Activated CD4-positive, alpha-beta memory T cell treated with anti-CD3 and anti-CD28 coated beads, Interleukin-2, amount 10 ng/mL, durations not matched to agents 7 days and 5 days (primary cell): ENCODE results near the gene YWHAQ. TPM values are rescaled to one million over a fixed set of nuclear protein-coding genes. Genes with fewer than 3 reads are reported as not detected.
"Not testable (repeated sequence)": the region's sequence is repeated elsewhere in the genome, so short reads cannot be mapped to it uniquely, and the experiment has no call there.

Source experiments
- CTCF ChIA-PET: fragments of 350-600 bp; sonication (Branson Sonifier 250); formaldehyde crosslinking; loops from one replicate; lab custom pipeline; 2021; ENCODE audit warnings: antibody characterized with exemption, inconsistent platforms; lab: Charles Lee
- POLR2A ChIA-PET: fragments of 350-600 bp; sonication (Branson Sonifier 250); formaldehyde crosslinking; loops from one replicate; lab custom pipeline; 2021; ENCODE audit warnings: antibody characterized with exemption; lab: Charles Lee
- DNase-seq: peaks from one replicate; pipeline ENCODE4 v3.0.0-alpha.2; 2020
- H3K27ac Mint-ChIP-seq: one replicate; pipeline ENCODE4 v1.8.0; 2021; ENCODE audit warnings: mild to moderate bottlenecking, mixed read lengths
- H3K27me3 Mint-ChIP-seq: one replicate; pipeline ENCODE4 v1.8.0; 2021; ENCODE audit warnings: mixed read lengths
- H3K36me3 Mint-ChIP-seq: one replicate; pipeline ENCODE4 v1.8.0; 2021; ENCODE audit warnings: low read depth, mixed read lengths
- H3K4me1 Mint-ChIP-seq: one replicate; pipeline ENCODE4 v1.8.0; 2021; ENCODE audit warnings: mixed read lengths
- H3K4me3 Mint-ChIP-seq: one replicate; pipeline ENCODE4 v1.8.0; 2021; ENCODE audit warnings: mild to moderate bottlenecking, mixed read lengths
- H3K9me3 Mint-ChIP-seq: one replicate; pipeline ENCODE4 v1.8.0; 2021; ENCODE audit warnings: mixed read lengths
- total RNA-seq, 2 experiments: library from RNA; stranded (reverse); gene quantifications; one replicate each; pipeline ENCODE4 v1.2.3, GENCODE V29; 2021

Gene YWHAQ
- total RNA-seq, 2 experiments from 2014 or later: 335 to 351 TPM

GRCh38 chr2:9627310-9627709, 3.5 kb downstream of the YWHAQ start:
- DNase-seq: peak; percentile 39
- Mint-ChIP-seq H3K27me3 (no peaks in the 10 kb centered on the region), H3K27ac (peak overlapping the region; percentile 88), H3K9me3 (no peaks in the 10 kb centered on the region), H3K36me3 (peaks cover 74% of the 10 kb centered on the region), H3K4me3 (peak overlapping the region; percentile 93), H3K4me1 (peaks cover 71% of the 10 kb centered on the region)
- ChIA-PET POLR2A (interaction anchor here (1.0 to 6.8 kb wide), 5 partner anchors 32 to 128 kb away, joined by 3 to 99 read pairs (median 6); no protein-coding TSS in a partner anchor), CTCF (interaction anchor here (0.8 to 1.5 kb wide), 2 partner anchors 143 to 172 kb away, joined by 3 read pairs; no protein-coding TSS in a partner anchor)

GRCh38 chr2:9623151-9623550, 7.6 kb downstream of the YWHAQ start:
- ChIA-PET CTCF (interaction anchor here (1.4 kb wide), 1 partner anchor 68 kb away, joined by 4 read pairs; the partner anchor contains the start of gene ADAM17), POLR2A (interaction anchor here (1.0 to 2.6 kb wide), 4 partner anchors 9 to 130 kb away, joined by 4 to 14 read pairs (median 4); no protein-coding TSS in a partner anchor)
- H3K4me3 Mint-ChIP-seq: no peak overlapping the region
- peaks cover 88% of the 10 kb centered on the region for H3K4me1 Mint-ChIP-seq
- H3K27me3 Mint-ChIP-seq: no peaks in the 10 kb centered on the region
- peaks cover 67% of the 10 kb centered on the region for H3K36me3 Mint-ChIP-seq
- no peak overlapping the region for H3K27ac Mint-ChIP-seq
- no peaks in the 10 kb centered on the region for H3K9me3 Mint-ChIP-seq
- no peak for DNase-seq

- DNase-seq, H3K9me3 Mint-ChIP-seq, CTCF ChIA-PET, H3K27ac Mint-ChIP-seq, H3K27me3 Mint-ChIP-seq, H3K4me3 Mint-ChIP-seq: not testable (repeated sequence)
- H3K36me3 Mint-ChIP-seq: peaks cover 64% of the 10 kb centered on the region
- POLR2A ChIA-PET: interaction anchor here (1.4 to 5.5 kb wide), 4 partner anchors 8 to 131 kb away, joined by 3 to 48 read pairs (median 7); partner anchors contain the start of gene YWHAQ
- peaks cover 84% of the 10 kb centered on the region for H3K4me1 Mint-ChIP-seq
Observed at GRCh38 chr2:9621655-9622054, 9.1 kb downstream of the YWHAQ start.

GRCh38 chr2:9618410-9618809, 12.4 kb downstream of the YWHAQ start:
- peak; percentile 52 for DNase-seq
- Mint-ChIP-seq H3K9me3 (no peaks in the 10 kb centered on the region), H3K4me3 (peak overlapping the region; percentile 50), H3K27me3 (no peaks in the 10 kb centered on the region), H3K27ac (peak overlapping the region; percentile 81), H3K36me3 (peaks cover 70% of the 10 kb centered on the region), H3K4me1 (peaks cover 89% of the 10 kb centered on the region)
- CTCF ChIA-PET: interaction anchor here (1.2 to 1.6 kb wide), 6 partner anchors 12 to 454 kb away, joined by 3 to 10 read pairs (median 4); partner anchors contain the start of gene YWHAQ
- POLR2A ChIA-PET: interaction anchor here (0.5 to 5.5 kb wide), 14 partner anchors 10 to 424 kb away, joined by 3 to 48 read pairs (median 8); partner anchors contain the start of genes ADAM17 and YWHAQ

- H3K36me3 Mint-ChIP-seq: peaks cover 70% of the 10 kb centered on the region
- POLR2A ChIA-PET: interaction anchor here (1.0 to 5.5 kb wide), 13 partner anchors 9 to 147 kb away, joined by 3 to 48 read pairs (median 7); partner anchors contain the start of genes ADAM17 and YWHAQ
- CTCF ChIA-PET: interaction anchor here (0.7 to 1.6 kb wide), 5 partner anchors 34 to 181 kb away, joined by 3 to 10 read pairs (median 4); no protein-coding TSS in a partner anchor
Observed at GRCh38 chr2:9617749-9618148, 13.0 kb downstream of the YWHAQ start.

GRCh38 chr2:9617296-9617695, 13.5 kb downstream of the YWHAQ start:
- Mint-ChIP-seq H3K36me3 (peaks cover 71% of the 10 kb centered on the region), H3K4me3 (no peak overlapping the region), H3K9me3 (no peaks in the 10 kb centered on the region), H3K4me1 (peaks cover 92% of the 10 kb centered on the region), H3K27ac (peak overlapping the region; percentile 37), H3K27me3 (no peaks in the 10 kb centered on the region)
- ChIA-PET POLR2A (interaction anchor here (1.0 to 5.5 kb wide), 11 partner anchors 9 to 136 kb away, joined by 3 to 48 read pairs (median 8); partner anchors contain the start of genes ADAM17 and YWHAQ), CTCF (interaction anchor here (0.7 to 1.6 kb wide), 4 partner anchors 34 to 182 kb away, joined by 3 to 5 read pairs (median 4); no protein-coding TSS in a partner anchor)
- DNase-seq: no peak

More at GRCh38 chr2:9617749-9618148, 13.0 kb downstream of the YWHAQ start:
- H3K4me1 Mint-ChIP-seq: peaks cover 90% of the 10 kb centered on the region
- no peaks in the 10 kb centered on the region for H3K27me3 Mint-ChIP-seq
- no peak for DNase-seq
- peak overlapping the region; percentile 56 for H3K27ac Mint-ChIP-seq
- no peaks in the 10 kb centered on the region for H3K9me3 Mint-ChIP-seq
- H3K4me3 Mint-ChIP-seq: no peak overlapping the region

- CTCF ChIA-PET: interaction anchor here (0.9 kb wide), 1 partner anchor 95 kb away, joined by 3 read pairs; no protein-coding TSS in a partner anchor
Observed at GRCh38 chr2:9614562-9614961, 16.2 kb downstream of the YWHAQ start.

GRCh38 chr2:9613291-9613690, 17.5 kb downstream of the YWHAQ start:
- no peak for DNase-seq
- peaks cover 89% of the 10 kb centered on the region for H3K4me1 Mint-ChIP-seq
- H3K27me3 Mint-ChIP-seq: no peaks in the 10 kb centered on the region
- peaks cover 73% of the 10 kb centered on the region for H3K36me3 Mint-ChIP-seq
- H3K4me3 Mint-ChIP-seq: no peak overlapping the region
- H3K27ac Mint-ChIP-seq: no peak overlapping the region
- no peaks in the 10 kb centered on the region for H3K9me3 Mint-ChIP-seq
- CTCF ChIA-PET: no interaction called here
- POLR2A ChIA-PET: interaction anchor here (1.1 to 2.0 kb wide), 3 partner anchors 17 to 58 kb away, joined by 3 to 4 read pairs (median 4); partner anchors contain the start of gene ADAM17

More at GRCh38 chr2:9614562-9614961, 16.2 kb downstream of the YWHAQ start:
- DNase-seq: no peak
- Mint-ChIP-seq H3K4me3 (no peak overlapping the region), H3K4me1 (peaks cover 90% of the 10 kb centered on the region), H3K9me3 (no peaks in the 10 kb centered on the region), H3K36me3 (peaks cover 72% of the 10 kb centered on the region), H3K27me3 (no peaks in the 10 kb centered on the region), H3K27ac (no peak overlapping the region)
- POLR2A ChIA-PET: interaction anchor here (1.0 to 2.0 kb wide), 5 partner anchors 9 to 60 kb away, joined by 3 to 6 read pairs (median 4); partner anchors contain the start of genes ADAM17 and YWHAQ

GRCh38 chr2:9611549-9611912, 19.3 kb downstream of the YWHAQ start:
- H3K36me3 Mint-ChIP-seq: peaks cover 67% of the 10 kb centered on the region

GRCh38 chr2:9610781-9611548, 19.8 kb downstream of the YWHAQ start:
- H3K4me3 Mint-ChIP-seq: no peak overlapping the region
- peaks cover 67% of the 10 kb centered on the region for H3K36me3 Mint-ChIP-seq
- peaks cover 85% of the 10 kb centered on the region for H3K4me1 Mint-ChIP-seq
- no peaks in the 10 kb centered on the region for H3K27me3 Mint-ChIP-seq
- no peak for DNase-seq
- CTCF ChIA-PET: interaction anchor here (0.6 kb wide), 1 partner anchor 470 kb away, joined by 3 read pairs; no protein-coding TSS in a partner anchor
- H3K27ac Mint-ChIP-seq: no peak overlapping the region
- POLR2A ChIA-PET: interaction anchor here (0.6 to 1.1 kb wide), 2 partner anchors 19 to 56 kb away, joined by 3 to 4 read pairs; no protein-coding TSS in a partner anchor
- H3K9me3 Mint-ChIP-seq: peaks cover 2% of the 10 kb centered on the region

More at GRCh38 chr2:9611549-9611912, 19.3 kb downstream of the YWHAQ start:
- CTCF ChIA-PET: interaction anchor here (0.6 kb wide), 1 partner anchor 471 kb away, joined by 3 read pairs; no protein-coding TSS in a partner anchor
- POLR2A ChIA-PET: interaction anchor here (1.1 kb wide), 1 partner anchor 19 kb away, joined by 3 read pairs; no protein-coding TSS in a partner anchor
- not testable (repeated sequence) for H3K9me3 Mint-ChIP-seq, H3K27me3 Mint-ChIP-seq, DNase-seq, H3K4me3 Mint-ChIP-seq, H3K27ac Mint-ChIP-seq
- peaks cover 86% of the 10 kb centered on the region for H3K4me1 Mint-ChIP-seq

GRCh38 chr2:9608491-9608890, 22.3 kb downstream of the YWHAQ start:
- H3K27me3 Mint-ChIP-seq, H3K9me3 Mint-ChIP-seq, DNase-seq: not testable (repeated sequence)
- Mint-ChIP-seq H3K27ac (peak overlapping the region; percentile 91), H3K4me3 (peak overlapping the region; percentile 70), H3K4me1 (peaks cover 67% of the 10 kb centered on the region), H3K36me3 (peaks cover 68% of the 10 kb centered on the region)
- POLR2A ChIA-PET: interaction anchor here (0.9 to 5.2 kb wide), 14 partner anchors 9 to 185 kb away, joined by 3 to 49 read pairs (median 8); partner anchors contain the start of genes ADAM17, CPSF3, ITGB1BP1 and YWHAQ
- CTCF ChIA-PET: interaction anchor here (1.1 to 1.6 kb wide), 5 partner anchors 11 to 191 kb away, joined by 4 to 8 read pairs (median 5); partner anchors contain the start of genes ADAM17 and YWHAQ

GRCh38 chr2:9602412-9602811, 28.4 kb downstream of the YWHAQ start:
- Mint-ChIP-seq H3K4me1 (peaks cover 31% of the 10 kb centered on the region), H3K27ac (no peak overlapping the region), H3K36me3 (peaks cover 79% of the 10 kb centered on the region), H3K9me3 (peaks cover 14% of the 10 kb centered on the region), H3K27me3 (no peaks in the 10 kb centered on the region), H3K4me3 (no peak overlapping the region)
- ChIA-PET CTCF (interaction anchor here (0.7 to 1.6 kb wide), 3 partner anchors 17 to 198 kb away, joined by 3 to 4 read pairs (median 3); no protein-coding TSS in a partner anchor), POLR2A (interaction anchor here (0.6 to 1.7 kb wide), 4 partner anchors 17 to 178 kb away, joined by 3 to 5 read pairs (median 4); no protein-coding TSS in a partner anchor)
- DNase-seq: no peak
